Sigmoid colon (tissue), 4 donors: ENCODE results near the gene CST1.
"Not testable (repeated sequence)": the region's sequence is repeated elsewhere in the genome, so short reads cannot be mapped to it uniquely, and the experiment has no call there.

Experiments used
- EP300 ChIP-seq, 4 donors: sonication (generic); formaldehyde crosslinking; IDR thresholded peaks; one replicate each; pipeline ENCODE4 v1.6.1; 2017; ENCODE audit warnings: antibody characterized with exemption in 4 of 4
- POLR2A ChIP-seq, 2 donors: fragments of 450-650 bp; IDR thresholded peaks; one replicate each; pipeline ENCODE4 v1.6.1; 2016; ENCODE audit warnings: antibody characterized with exemption in 2 of 2, mild to moderate bottlenecking in 2 of 2, moderate library complexity in 2 of 2
- POLR2AphosphoS5 ChIP-seq, 4 donors: sonication (generic); formaldehyde crosslinking; IDR thresholded peaks; one replicate each; pipeline ENCODE4 v1.6.1; 2017; ENCODE audit warnings: antibody characterized with exemption in 4 of 4
- TF ChIP-seq, protein P1 (sequence below), 4 experiments: fragments of 450-650 bp in 3 of 4; fragments of 200-600 bp in 1 of 4; IDR thresholded peaks; one replicate each; pipeline ENCODE4 v1.5.1; 2016 to 2019; ENCODE audit warnings: antibody characterized with exemption in 4 of 4, mild to moderate bottlenecking in 3 of 4, moderate library complexity in 2 of 4

DNA sequence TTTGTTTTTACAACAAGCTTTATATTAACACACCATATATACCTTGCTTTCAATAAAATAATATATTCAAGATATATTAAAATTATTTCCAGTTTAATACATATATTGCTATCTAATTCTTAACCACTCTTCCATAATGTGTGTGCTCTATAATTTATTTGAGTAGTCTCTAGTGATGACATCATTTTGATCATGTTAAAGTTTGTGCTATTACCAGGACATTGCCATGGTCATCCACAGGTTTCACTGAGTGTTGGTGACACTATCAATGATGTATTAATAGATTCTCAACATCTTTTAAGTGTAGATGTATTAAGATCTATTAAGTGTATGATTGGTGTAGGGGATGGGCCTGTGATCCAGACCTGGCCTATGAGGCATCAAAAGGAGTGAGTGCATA lies 17.8 kb upstream of the CST1 start:
- TF ChIP-seq POLR2A, EP300, POLR2AphosphoS5 (IDR thresholded peaks at IDR 0.05): not testable (repeated sequence)
- TF ChIP-seq, protein P1, sequence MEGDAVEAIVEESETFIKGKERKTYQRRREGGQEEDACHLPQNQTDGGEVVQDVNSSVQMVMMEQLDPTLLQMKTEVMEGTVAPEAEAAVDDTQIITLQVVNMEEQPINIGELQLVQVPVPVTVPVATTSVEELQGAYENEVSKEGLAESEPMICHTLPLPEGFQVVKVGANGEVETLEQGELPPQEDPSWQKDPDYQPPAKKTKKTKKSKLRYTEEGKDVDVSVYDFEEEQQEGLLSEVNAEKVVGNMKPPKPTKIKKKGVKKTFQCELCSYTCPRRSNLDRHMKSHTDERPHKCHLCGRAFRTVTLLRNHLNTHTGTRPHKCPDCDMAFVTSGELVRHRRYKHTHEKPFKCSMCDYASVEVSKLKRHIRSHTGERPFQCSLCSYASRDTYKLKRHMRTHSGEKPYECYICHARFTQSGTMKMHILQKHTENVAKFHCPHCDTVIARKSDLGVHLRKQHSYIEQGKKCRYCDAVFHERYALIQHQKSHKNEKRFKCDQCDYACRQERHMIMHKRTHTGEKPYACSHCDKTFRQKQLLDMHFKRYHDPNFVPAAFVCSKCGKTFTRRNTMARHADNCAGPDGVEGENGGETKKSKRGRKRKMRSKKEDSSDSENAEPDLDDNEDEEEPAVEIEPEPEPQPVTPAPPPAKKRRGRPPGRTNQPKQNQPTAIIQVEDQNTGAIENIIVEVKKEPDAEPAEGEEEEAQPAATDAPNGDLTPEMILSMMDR (IDR thresholded peaks at IDR 0.05): not testable (repeated sequence)
